Endothelial cell of umbilical vein (primary cell): ENCODE results near the gene RFPL1. TPM values are rescaled to one million over a fixed set of nuclear protein-coding genes. Genes with fewer than 3 reads are reported as not detected.

Experiments used
- BruUV-seq: library from RNA; stranded (reverse); fragments of 400-500 nt; replicated peaks from 2 replicates; lab custom pipeline; 2021; lab: Mats Ljungman, UMichigan
- CTCF ChIA-PET: fragments of 300-600, 350-600 bp; sonication (Branson Sonifier 250); formaldehyde crosslinking; loops from one replicate; lab custom pipeline; 2021; ENCODE audit warnings: antibody characterized with exemption, inconsistent platforms; lab: Charles Lee
- POLR2A ChIA-PET: fragments of 300-600, 350-600 bp; sonication (Branson Sonifier 250); formaldehyde crosslinking; loops from one replicate; lab custom pipeline; 2021; ENCODE audit warnings: antibody characterized with exemption, inconsistent platforms; lab: Charles Lee
- DNase-seq: peaks from one replicate; pipeline ENCODE4 v3.0.0-alpha.2; 2011; ENCODE audit warnings: low read depth, low spot score
- FAIRE-seq: peaks from 2 replicates; lab custom pipeline; 2011; peaks lifted over from hg19 to GRCh38; lab: Jason Lieb, UNC
- H2AFZ ChIP-seq: 2 replicates; pipeline ENCODE4 v1.6.0; 2012; ENCODE audit warnings: low read depth, low read length, control low read depth, inconsistent platforms
- H3K27ac ChIP-seq: 2 replicates; pipeline ENCODE4 v1.5.1; 2011; ENCODE audit warnings: low read depth, mild to moderate bottlenecking, control low read depth, low read length, moderate library complexity; ENCODE audit not compliant: insufficient read depth
- H3K27me3 ChIP-seq, 2 experiments: 2 replicates each; pipeline versions ENCODE4 v1.6.0 to v1.6.1; 2011; ENCODE audit warnings: low read length in 2 of 2, mixed read lengths in 1 of 2; ENCODE audit not compliant: control insufficient read depth in 2 of 2, insufficient read depth in 2 of 2
- H3K36me3 ChIP-seq, 2 experiments: 2 replicates in 1 of 2; 3 replicates in 1 of 2; pipeline ENCODE4 v1.5.1; 2011; ENCODE audit warnings: low read length in 2 of 2, mild to moderate bottlenecking in 1 of 2, moderate library complexity in 1 of 2; ENCODE audit not compliant: control insufficient read depth in 2 of 2, insufficient read depth in 2 of 2; ENCODE audit errors: extremely low read depth in 1 of 2
- H3K4me1 ChIP-seq: 3 replicates; pipeline ENCODE4 v1.5.1; 2011; ENCODE audit warnings: mild to moderate bottlenecking, low read length; ENCODE audit not compliant: control insufficient read depth, insufficient read depth; ENCODE audit errors: extremely low read depth
- H3K4me2 ChIP-seq: 2 replicates; pipeline ENCODE4 v1.6.1; 2011; ENCODE audit warnings: low read length, control low read depth, mixed read lengths; ENCODE audit not compliant: insufficient read depth
- H3K4me3 ChIP-seq, 3 experiments: fragments of 200-600 bp in 1 of 3; sonication (generic), shearing (Covaris generic) in 1 of 3; replicated peaks in 1 of 3; 2 replicates each; pipeline ENCODE4 v1.5.1; 2011 to 2016; ENCODE audit warnings: control low read depth in 3 of 3, low read length in 3 of 3, mild to moderate bottlenecking in 2 of 3, inconsistent platforms in 1 of 3, low read depth in 1 of 3, moderate library complexity in 1 of 3; ENCODE audit not compliant: insufficient read depth in 1 of 3
- H3K79me2 ChIP-seq: 2 replicates; pipeline ENCODE4 v1.6.0; 2012; ENCODE audit warnings: low read length, inconsistent platforms; ENCODE audit not compliant: control insufficient read depth, insufficient read depth
- H3K9ac ChIP-seq: replicated peaks from 2 replicates; pipeline ENCODE3; 2011; ENCODE audit warnings: low read length, control low read depth; ENCODE audit not compliant: insufficient read depth; ENCODE audit errors: extremely low read depth
- H3K9me1 ChIP-seq: replicated peaks from 3 replicates; pipeline ENCODE4 v1.6.0; 2011; ENCODE audit warnings: mild to moderate bottlenecking, low read length; ENCODE audit not compliant: control insufficient read depth, insufficient read depth; ENCODE audit errors: extremely low read depth
- H3K9me3 ChIP-seq: replicated peaks from 2 replicates; pipeline ENCODE4 v1.5.1; 2012; ENCODE audit warnings: low read length, inconsistent platforms; ENCODE audit not compliant: control insufficient read depth, insufficient read depth
- H4K20me1 ChIP-seq: replicated peaks from 2 replicates; pipeline ENCODE3; 2011; ENCODE audit warnings: mild to moderate bottlenecking, low read length; ENCODE audit not compliant: control insufficient read depth, insufficient read depth; ENCODE audit errors: extremely low read depth
- CTCF ChIP-seq, 2 donors: IDR thresholded peaks; 1 replicate in 1 of 2; 2 replicates in 1 of 2; pipeline ENCODE4 v1.5.1; 2011; ENCODE audit warnings: low read length in 2 of 2, mild to moderate bottlenecking in 2 of 2, moderate library complexity in 2 of 2, control low read depth in 1 of 2, inconsistent platforms in 1 of 2, low read depth in 1 of 2; ENCODE audit not compliant: insufficient read depth in 1 of 2; ENCODE audit errors: extremely low read depth in 1 of 2
- EZH2 ChIP-seq: IDR thresholded peaks from 2 replicates; pipeline ENCODE4 v1.6.1; 2012; ENCODE audit warnings: borderline replicate concordance, low read depth, mild to moderate bottlenecking, moderate library complexity, low read length, inconsistent platforms; ENCODE audit not compliant: severe bottlenecking
- FOS ChIP-seq: IDR thresholded peaks from 2 replicates; pipeline ENCODE4 v1.6.1; 2011; ENCODE audit warnings: mild to moderate bottlenecking, low read length, moderate library complexity, borderline replicate concordance; ENCODE audit not compliant: insufficient read depth
- GATA2 ChIP-seq: IDR thresholded peaks from 2 replicates; pipeline ENCODE4 v1.7.0; 2011; ENCODE audit warnings: low read depth, mild to moderate bottlenecking, moderate library complexity, mixed read lengths, low read length; ENCODE audit not compliant: insufficient read length, insufficient read depth
- JUN ChIP-seq: IDR thresholded peaks from 2 replicates; pipeline ENCODE4 v1.6.1; 2011; ENCODE audit warnings: borderline replicate concordance, low read depth; ENCODE audit not compliant: insufficient read length, insufficient read depth
- MAX ChIP-seq: IDR thresholded peaks from 2 replicates; pipeline ENCODE4 v1.6.1; 2011; ENCODE audit not compliant: insufficient read depth, insufficient read length
- MYC ChIP-seq: IDR thresholded peaks from one replicate; pipeline ENCODE4 v1.6.1; 2011; ENCODE audit warnings: mild to moderate bottlenecking, low read depth, low read length
- POLR2A ChIP-seq: IDR thresholded peaks from 2 replicates; pipeline ENCODE4 v1.6.1; 2012; ENCODE audit warnings: low read depth, mild to moderate bottlenecking, control low read depth, low read length
- POLR2AphosphoS5 ChIP-seq: IDR thresholded peaks from 2 replicates; pipeline ENCODE4 v1.6.1; 2012; ENCODE audit warnings: low read depth, mild to moderate bottlenecking, control low read depth, low read length, moderate library complexity; ENCODE audit not compliant: insufficient read depth
- dilution Hi-C: fragments of 300-500 bp; cut with MboI; formaldehyde crosslinking; loops from one replicate; pipeline ENCODE4 v1.15.0; 2019; ENCODE audit warnings: low sequenced_read_pairs; ENCODE audit not compliant: extremely low pct_ligation_motif_present
- intact Hi-C: fragments of 100-400 bp; cut with micrococcal nuclease; formaldehyde crosslinking; loops from one replicate; pipeline ENCODE4 v1.10.0; 2022
- polyA plus RNA-seq, 4 experiments: library from polyadenylated mRNA; depleted of rRNA in 3 of 4; stranded (reverse) in 3 of 4; unstranded in 1 of 4; fragments of >200 nt; gene quantifications; 2 replicates each; pipeline versions ENCODE4 v1.2.1 to v1.2.3, GENCODE V29; 2011 to 2012; ENCODE audit warnings: missing spikeins in 1 of 4
- total RNA-seq: library from RNA; stranded (reverse); gene quantifications from 2 replicates; pipeline ENCODE4 v1.2.3, GENCODE V29; 2021

Gene RFPL1
- total and polyA plus RNA-seq, 2 donors (not counting 3 experiments of a cell fraction or from before 2014, with no cell fraction given) = not detected

- Histone ChIP-seq H2AFZ (no peak overlapping the region), H3K27ac (no peak overlapping the region), H3K9ac (no peak overlapping the region), H3K36me3 (no peaks in the 10 kb centered on the region), H3K4me2 (no peak overlapping the region), H3K4me1 (no peaks in the 10 kb centered on the region), H3K4me3 (no peak overlapping the region), H3K9me1 (no peaks in the 10 kb centered on the region), H3K79me2 (no peaks in the 10 kb centered on the region), H4K20me1 (no peaks in the 10 kb centered on the region), H3K27me3 (peaks cover 36 to 37% of the 10 kb centered on the region in 2 experiments), H3K9me3 (no peaks in the 10 kb centered on the region)
- ChIA-PET CTCF (no interaction called here), POLR2A (no interaction called here)
- intact Hi-C loops = loop anchor here (10.0 kb wide), 1 partner anchor 239 kb away; no protein-coding TSS in a partner anchor
- dilution Hi-C loops = no loop called here
- FAIRE-seq (no peak), DNase-seq (no peak)
- BruUV-seq = no TSS peak
- no peak for TF ChIP-seq JUN
- no peak for TF ChIP-seq POLR2AphosphoS5
- no peak for TF ChIP-seq CTCF (IDR thresholded peaks at IDR 0.05; ENCODE audit: extremely low read depth in 1 of 2, insufficient read depth in 1 of 2, low read depth in 1 of 2, low read length in 2 of 2)
- no peak for TF ChIP-seq EZH2
- no peak for TF ChIP-seq POLR2A
- no peak for TF ChIP-seq MAX
- TF ChIP-seq GATA2 = no peak
- no peak for TF ChIP-seq MYC
- no peak for TF ChIP-seq FOS
Measured at GRCh38 chr22:29475550-29475949, 37.2 kb downstream of the RFPL1 start.
